ENCODE measurements around the gene SASH1.

The SASH1 gene

GRCh38 chr6:148342350-148343046 lies at the start of gene SASH1:
Gene SASH1, plus strand, starts transcription at chr6:148342838. Its CDS starts 230 bp downstream, at chr6:148343068.
- DNase-seq (ENCODE audit: low spot score): no peak

GRCh38 chr6:148293181-148293995 lies 49.2 kb upstream of the SASH1 start:
- DNase-seq (ENCODE audit: low spot score): no peak

GRCh38 chr6:148294059-148294458 lies 48.6 kb upstream of the SASH1 start:
- DNase-seq (ENCODE audit: low spot score): no peak

- no peak for DNase-seq (ENCODE audit: low spot score)
These were observed 47.3 kb upstream of the SASH1 start for GRCh38 chr6:148295261-148295887.

- DNase-seq (ENCODE audit: low spot score): no peak
These were observed 45.9 kb upstream of the SASH1 start for GRCh38 chr6:148296771-148297170.

- DNase-seq (ENCODE audit: low spot score): no peak
These were observed 44.0 kb upstream of the SASH1 start for GRCh38 chr6:148298683-148299082.

- DNase-seq (ENCODE audit: low spot score): no peak
These were observed 39.0 kb upstream of the SASH1 start for GRCh38 chr6:148303616-148304015.

GRCh38 chr6:148304976-148305375 lies 37.7 kb upstream of the SASH1 start:
- no peak for DNase-seq (ENCODE audit: low spot score)

- no peak for DNase-seq (ENCODE audit: low spot score)
These were observed 36.4 kb upstream of the SASH1 start for GRCh38 chr6:148306286-148306685.

- DNase-seq (ENCODE audit: low spot score): no peak
These were observed 35.2 kb upstream of the SASH1 start for GRCh38 chr6:148307405-148307804.

- DNase-seq (ENCODE audit: low spot score): no peak
These were observed 33.3 kb upstream of the SASH1 start for GRCh38 chr6:148309301-148309700.

GRCh38 chr6:148311966-148312669 lies 30.5 kb upstream of the SASH1 start:
- no peak for DNase-seq (ENCODE audit: low spot score)

GRCh38 chr6:148313488-148313887 lies 29.1 kb upstream of the SASH1 start:
- no peak for DNase-seq (ENCODE audit: low spot score)

- no peak for DNase-seq (ENCODE audit: low spot score)
These were observed 26.3 kb upstream of the SASH1 start for GRCh38 chr6:148316308-148316707.

- DNase-seq (ENCODE audit: low spot score): no peak
These were observed 25.6 kb upstream of the SASH1 start for GRCh38 chr6:148317051-148317450.

- DNase-seq (ENCODE audit: low spot score): no peak
These were observed 24.9 kb upstream of the SASH1 start for GRCh38 chr6:148317739-148318138.

GRCh38 chr6:148322704-148323103 lies 19.9 kb upstream of the SASH1 start:
- DNase-seq (ENCODE audit: low spot score): no peak

GRCh38 chr6:148323344-148323743 lies 19.3 kb upstream of the SASH1 start:
- DNase-seq (ENCODE audit: low spot score): no peak

GRCh38 chr6:148324297-148324985 lies 18.2 kb upstream of the SASH1 start:
- no peak for DNase-seq (ENCODE audit: low spot score)

GRCh38 chr6:148325316-148326068 lies 17.1 kb upstream of the SASH1 start:
- DNase-seq (ENCODE audit: low spot score): no peak

All from hematopoietic multipotent progenitor cell treated with erythropoietin and hydrocortisone succinate and interleukin-3 and kit ligand, for 17 days (in vitro differentiated cells).